SW480 (cell line): Measurements from ENCODE around the gene CCDC40.
A peak's percentile ranks its signal among the peaks of the same experiment; 100 is the strongest.

ENCODE experiments used
- DNase-seq: peaks from one replicate; pipeline ENCODE4 v3.0.0-alpha.2; 2016; ENCODE audit warnings: low spot score

Gene CCDC40

DNA sequence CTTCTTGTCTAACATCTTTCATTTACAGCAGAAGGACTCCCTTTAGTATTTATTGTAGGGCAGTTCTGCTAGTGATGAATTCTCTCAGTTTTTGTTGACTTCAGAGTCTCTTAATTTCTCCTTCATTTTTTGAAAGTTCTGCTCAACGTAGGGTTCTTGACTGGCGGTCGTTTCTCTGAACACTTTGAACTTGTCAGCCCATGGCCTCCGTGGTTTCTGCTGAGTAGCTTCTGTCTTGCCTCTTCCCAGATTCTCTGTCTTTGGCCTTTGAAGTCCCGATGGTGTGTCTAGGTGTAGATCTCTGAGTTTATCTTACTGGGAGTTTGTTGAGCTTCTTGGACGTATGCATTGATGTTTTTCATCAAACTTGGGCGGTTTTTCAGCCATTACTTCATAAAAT is 78.3 kb downstream of the CCDC40 start:
- no peak for DNase-seq

DNA sequence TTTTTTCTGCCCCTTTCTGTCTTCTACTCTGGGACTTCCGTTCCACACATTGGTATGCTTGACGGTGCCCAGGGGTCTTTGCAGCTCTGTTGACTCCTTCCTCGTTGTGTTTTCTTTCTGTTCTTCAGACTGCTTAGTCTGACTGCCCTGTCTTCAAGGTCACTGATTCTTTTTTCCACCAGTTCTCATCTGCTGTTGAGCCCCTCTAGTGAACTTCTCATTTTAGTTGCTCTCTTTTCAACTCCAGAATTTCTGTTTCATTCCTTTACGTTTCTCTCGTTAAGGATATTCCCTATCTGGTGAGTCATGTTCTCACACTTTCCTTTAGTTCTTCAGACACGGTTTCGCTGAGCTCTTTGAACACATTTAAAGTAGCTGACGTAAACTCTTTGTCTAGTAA is 78.7 kb downstream of the CCDC40 start:
- no peak for DNase-seq

DNA sequence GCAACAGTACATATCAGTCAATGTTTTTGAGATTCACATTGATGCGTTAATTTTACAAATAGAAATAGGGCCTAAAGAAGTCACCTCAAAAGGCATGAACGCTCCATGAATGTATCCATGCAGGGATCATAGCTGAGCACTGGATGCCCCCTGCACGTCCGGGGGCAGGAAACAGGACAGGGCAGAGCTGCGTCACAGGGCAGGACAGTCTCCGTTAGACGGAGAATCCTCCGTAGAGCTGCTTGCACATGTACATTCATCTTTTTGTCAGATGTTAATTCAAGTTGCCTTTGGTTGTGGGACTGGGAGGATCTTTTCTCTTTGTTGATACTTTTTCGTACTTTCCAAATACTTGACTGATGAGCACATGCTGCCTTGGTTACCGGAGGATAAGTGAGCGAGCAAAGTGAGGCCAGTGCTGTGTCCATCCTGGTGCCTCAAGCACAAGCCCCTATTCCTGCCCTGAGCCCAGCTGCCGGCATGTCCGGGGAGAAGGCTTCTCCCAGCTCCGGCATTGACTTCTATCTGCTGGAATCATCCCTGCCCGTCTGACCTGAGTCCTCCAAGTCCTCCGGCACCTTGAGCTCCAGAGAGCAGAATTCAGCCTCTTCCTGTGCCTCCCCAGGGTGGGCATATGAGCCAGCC is 80.0 kb downstream of the CCDC40 start:
- no peak for DNase-seq

DNA sequence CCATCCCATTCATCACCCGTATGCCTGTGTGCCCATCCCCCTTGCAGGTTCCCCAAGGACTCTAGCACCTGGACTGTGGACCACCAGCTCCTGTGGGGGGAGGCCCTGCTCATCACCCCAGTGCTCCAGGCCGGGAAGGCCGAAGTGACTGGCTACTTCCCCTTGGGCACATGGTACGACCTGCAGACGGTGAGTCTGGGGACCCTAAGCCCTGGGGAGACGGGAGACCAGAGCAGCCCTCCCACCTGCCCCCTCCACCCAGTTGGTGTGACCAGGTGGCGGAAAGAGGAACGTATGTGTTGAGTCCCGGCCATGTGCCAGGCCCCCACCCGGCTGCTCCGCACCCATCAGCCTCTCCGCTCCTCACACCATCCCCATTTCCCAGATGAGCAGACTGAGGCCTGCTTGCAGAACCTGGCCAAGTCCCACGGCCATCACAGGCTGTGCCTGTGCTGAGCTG is 80.5 kb downstream of the CCDC40 start:
- DNase-seq = no peak

DNA sequence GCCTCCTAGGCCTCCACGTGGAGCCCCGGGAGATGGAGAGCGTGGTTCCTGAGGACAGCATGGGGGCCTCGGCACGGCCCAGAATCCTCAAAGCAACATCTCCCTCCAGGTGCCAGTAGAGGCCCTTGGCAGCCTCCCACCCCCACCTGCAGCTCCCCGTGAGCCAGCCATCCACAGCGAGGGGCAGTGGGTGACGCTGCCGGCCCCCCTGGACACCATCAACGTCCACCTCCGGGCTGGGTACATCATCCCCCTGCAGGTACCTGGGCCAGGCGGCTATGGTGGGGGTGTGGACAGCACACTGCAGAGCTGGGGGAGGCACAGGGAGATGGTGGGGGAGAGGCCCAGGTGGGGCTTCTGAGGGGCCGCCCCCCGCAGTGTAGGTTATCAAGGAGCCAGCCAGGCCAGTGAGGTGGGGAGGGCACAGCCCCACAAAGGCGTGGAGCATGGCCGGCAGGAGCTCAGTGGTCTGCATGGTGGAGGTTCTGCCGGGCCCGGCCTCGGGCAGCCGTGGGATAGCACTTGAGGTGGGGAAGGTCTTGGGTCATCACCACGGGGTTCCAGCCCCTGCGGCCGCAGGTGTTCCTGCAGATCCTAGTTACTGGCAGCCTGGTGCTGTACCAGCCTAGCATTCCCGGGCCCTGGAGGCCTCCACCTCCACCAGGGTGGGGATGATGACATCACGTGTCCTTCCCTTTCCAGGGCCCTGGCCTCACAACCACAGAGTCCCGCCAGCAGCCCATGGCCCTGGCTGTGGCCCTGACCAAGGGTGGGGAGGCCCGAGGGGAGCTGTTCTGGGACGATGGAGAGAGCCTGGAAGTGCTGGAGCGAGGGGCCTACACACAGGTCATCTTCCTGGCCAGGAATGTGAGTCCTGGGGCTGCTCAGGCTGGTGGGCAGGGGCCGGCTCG is 81.3 kb downstream of the CCDC40 start:
- DNase-seq = no peak

DNA sequence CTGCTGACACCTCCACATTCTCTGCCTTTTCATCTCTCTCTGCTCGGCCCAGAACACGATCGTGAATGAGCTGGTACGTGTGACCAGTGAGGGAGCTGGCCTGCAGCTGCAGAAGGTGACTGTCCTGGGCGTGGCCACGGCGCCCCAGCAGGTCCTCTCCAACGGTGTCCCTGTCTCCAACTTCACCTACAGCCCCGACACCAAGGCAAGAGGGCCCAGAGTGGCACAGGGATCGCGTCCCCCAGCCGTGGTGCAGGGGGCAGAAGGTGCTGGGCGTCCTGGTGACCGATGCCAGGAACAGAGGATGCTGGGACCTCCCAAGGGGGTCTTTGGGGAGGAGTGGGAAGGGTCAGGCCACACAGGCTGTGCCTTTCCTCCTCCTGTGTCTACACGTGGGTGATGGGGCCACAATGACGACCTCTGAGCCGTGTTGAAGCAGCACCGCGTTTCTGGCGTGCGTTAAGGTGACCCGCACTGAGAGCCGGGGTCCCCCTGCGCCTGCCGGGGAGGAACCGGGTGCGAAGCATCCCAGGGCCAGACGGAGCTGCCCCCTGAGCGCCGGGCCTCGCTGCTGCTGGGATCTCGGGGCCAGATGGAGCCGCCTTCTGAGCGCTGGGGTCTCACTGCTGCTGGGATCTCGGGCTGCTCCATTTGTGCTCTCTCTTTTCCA is 82.3 kb downstream of the CCDC40 start:
- DNase-seq = no peak

DNA sequence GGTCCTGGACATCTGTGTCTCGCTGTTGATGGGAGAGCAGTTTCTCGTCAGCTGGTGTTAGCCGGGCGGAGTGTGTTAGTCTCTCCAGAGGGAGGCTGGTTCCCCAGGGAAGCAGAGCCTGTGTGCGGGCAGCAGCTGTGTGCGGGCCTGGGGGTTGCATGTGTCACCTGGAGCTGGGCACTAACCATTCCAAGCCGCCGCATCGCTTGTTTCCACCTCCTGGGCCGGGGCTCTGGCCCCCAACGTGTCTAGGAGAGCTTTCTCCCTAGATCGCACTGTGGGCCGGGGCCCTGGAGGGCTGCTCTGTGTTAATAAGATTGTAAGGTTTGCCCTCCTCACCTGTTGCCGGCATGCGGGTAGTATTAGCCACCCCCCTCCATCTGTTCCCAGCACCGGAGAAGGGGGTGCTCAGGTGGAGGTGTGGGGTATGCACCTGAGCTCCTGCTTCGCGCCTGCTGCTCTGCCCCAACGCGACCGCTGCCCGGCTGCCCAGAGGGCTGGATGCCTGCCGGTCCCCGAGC is 82.9 kb downstream of the CCDC40 start:
- DNase-seq = no peak

DNA sequence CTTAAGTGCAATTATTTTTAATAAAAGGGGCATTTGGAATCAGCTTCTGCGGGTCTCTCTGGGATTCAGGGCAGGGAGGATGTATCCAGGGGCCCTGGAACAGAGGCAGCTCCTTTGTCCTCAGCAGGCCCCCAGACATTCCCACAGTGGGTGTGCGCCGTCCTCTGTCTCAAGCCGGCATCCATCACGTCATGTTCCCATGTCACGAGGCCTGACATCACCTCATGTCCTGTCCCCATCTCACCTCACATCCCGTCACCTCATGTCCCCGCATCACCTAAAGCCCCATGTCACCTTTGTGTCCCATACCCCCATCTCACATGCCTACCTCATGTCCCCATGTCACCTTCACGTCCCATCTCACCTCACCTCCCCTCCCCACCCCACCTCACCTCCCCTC is 83.4 kb downstream of the CCDC40 start:
- DNase-seq = no peak

DNA sequence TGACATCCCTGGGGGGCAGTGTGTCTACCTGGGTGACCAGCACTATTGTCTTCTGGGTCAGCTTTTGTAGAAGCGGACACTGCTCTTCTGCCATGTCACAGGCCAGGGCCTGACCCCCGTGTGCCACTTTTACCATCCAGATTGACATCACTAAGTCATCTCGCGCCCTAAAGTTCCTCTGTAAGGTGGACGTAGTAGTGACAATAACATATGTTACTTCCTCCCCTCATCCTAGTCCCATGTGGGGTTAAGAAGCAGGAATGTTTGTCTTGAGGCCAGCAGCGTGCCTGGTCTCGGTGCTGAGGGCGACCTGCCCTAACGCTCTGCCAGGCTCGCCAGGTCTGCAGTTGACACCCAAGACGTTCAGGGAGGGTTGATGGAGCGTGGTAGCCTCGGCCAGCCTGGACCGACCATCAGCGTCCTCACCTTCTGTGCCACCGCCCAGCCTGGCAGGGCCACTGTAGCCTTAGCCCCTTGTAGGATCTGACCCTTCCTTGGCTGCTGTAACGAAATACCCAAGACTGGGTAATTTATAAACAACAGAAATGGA is 85.7 kb downstream of the CCDC40 start:
- no peak for DNase-seq

DNA sequence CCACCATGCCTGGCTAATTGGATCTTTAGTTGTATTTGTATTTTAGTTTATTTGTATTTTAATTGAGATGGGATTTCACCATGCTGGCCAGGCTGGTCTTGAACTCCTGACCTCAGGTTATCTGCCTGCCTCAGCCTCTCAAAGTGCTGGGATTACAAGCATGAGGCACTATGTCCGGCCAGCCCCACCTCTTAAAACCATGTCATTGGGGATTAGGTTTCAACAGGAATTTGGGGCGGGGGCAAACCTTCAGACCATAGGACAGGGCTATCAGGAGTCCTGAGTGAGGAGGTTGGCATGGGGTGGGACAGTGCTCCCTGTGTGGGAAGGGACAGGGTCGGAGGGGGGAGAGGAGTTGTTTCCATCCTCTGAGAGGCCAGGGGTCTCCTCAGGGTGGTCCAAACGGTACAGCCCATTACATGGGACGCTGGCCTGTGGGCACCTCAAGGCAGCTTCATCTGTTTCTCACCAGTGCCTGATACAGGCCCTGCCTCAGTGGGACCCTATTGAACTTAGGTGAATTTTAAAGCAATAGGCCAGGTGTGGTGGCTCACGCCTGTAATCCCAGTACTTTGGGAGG is 86.6 kb downstream of the CCDC40 start:
- DNase-seq = no peak

DNA sequence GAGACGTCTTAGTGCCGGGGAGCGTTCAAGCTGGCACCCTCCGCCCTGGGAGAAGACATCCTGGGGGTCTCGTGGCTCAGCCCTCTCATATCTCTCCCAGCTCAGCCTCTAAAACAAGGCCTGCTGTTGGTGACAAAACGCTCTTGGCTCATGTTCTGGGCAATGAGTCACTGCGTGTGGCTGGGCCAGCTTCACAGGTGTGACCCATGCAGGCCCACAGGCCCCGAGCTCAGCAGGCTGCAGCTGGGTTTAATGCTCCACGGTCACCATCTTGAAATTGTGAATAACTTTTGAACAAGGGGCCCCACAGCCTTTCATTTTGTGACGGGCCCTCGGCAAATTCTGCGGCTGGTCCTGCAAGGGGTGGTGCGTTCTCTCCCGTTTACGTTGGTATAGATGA is 87.3 kb downstream of the CCDC40 start:
- DNase-seq = no peak

DNA sequence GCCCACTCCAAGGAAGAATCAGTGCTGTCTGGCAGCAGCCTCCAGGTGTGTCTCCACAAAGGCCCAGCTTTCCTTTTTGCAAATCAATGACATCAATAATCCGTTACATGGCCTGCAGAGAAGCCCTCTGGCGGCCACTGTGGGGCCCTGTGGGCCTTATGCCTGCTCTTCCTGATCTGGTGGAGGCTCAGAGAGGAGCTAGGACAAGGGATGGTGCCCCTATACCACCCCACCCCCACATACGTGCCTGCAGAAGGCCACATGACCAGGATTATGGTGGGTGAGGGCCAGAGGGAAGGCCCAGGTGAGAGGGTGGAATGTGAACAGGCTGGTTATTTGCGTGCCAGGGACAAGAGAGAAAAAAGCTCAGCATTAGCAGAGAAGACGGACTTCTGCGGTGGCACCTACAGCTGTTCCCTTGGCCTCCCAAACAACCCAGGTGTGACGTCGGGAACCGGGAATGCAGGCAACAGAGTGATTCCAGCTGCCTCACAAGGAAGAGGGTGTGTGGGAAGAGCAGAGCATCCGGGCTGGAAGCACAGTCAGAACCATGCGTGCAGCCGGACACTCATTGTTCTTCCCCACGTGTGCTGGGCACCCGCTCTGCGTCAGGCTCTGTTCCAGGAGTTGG is 88.0 kb downstream of the CCDC40 start:
- DNase-seq = peak; percentile 46

DNA sequence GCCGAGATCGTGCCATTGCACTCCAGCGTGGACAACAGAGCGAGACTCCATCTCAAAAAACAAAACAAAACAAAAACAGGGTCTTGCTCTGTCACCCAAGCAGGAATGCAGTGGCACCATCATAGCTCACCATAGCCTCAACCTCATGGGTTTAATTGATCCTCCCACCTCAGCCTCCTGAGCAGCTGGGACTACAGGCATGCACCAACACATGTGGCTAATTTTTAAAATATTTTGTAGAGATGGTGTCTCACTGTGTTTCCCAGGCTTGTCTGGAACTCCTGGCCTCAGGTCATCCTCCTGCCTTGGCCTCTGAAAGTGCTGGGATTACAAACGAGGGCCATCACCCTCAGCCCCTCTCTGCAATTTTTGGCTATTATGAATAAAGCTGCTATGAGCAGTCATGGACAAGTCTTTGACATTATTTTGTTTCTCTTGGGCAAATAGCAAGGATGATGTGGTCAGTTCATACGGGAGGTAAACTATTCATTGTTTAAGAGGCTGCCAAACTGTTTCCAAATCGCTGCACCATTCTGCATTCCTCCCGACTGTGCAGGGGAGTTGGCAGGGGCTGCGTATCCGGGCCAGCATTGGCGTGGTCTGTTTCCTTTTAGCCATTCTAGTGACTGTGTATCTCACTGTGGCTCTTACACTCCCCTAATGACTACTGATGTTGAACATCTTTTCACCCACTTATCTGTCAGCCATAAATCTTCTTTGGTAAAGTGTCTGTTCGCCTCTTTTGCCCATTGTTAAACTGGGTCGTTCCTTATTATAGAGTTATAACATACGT is 89.4 kb downstream of the CCDC40 start:
- no peak for DNase-seq

DNA sequence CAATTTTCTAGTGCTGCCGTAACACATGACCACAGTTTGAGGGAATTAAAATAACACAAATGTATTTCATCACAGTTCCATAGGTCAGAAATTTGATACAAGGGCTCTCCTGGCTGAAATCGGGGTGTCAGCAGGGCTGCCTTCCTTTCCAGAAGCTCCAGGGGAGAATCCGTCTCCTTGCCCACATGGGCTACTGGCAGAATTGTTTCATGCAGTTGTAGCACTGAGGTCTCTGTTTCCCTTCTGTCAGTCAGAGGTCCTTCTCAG is 89.9 kb downstream of the CCDC40 start:
- DNase-seq = no peak

DNA sequence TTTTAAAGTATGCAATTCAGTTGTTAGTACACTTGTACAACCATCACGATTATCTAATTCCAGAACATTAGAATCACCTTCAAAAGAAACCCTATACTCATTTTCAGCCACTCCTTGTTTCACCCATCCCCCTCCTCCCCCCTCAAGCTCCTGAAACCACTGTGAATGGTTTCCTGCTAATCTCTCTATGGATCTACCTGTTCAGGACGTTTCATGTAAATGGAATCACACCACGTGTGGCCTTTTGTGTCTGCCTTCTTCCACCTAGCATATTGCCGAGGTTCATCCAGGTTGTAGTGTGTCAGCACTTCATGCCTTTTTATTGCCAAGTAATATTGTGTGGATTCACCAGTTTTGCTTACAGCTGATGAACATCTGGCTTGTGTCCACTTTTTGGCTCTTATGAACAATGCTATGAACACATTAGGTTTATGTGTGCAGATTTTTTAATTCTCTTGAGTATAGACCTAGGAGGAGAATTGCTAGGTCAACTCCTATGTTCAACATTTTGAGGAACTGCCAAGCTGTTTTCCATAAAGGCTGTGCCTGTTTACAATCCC is 92.6 kb downstream of the CCDC40 start:
- DNase-seq = no peak

DNA sequence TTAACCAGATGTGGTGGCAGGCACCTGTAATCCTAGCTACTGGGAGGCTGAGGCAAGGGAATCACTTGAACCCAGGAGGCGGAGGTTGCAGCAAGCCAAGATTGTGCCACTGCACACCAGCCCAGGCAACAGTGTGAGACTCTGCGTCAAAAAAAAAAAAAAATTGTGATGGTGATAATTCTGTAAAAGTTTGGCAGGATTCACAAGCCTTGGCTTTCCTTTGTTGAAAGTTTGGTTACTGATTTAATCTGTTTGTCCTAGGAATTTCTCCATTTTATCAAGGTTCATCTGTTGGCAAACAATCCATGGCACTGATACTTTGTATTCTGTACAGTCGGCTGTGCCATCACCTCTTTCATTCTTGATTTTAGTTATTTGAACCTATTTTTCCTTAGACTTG is 94.5 kb downstream of the CCDC40 start:
- no peak for DNase-seq

DNA sequence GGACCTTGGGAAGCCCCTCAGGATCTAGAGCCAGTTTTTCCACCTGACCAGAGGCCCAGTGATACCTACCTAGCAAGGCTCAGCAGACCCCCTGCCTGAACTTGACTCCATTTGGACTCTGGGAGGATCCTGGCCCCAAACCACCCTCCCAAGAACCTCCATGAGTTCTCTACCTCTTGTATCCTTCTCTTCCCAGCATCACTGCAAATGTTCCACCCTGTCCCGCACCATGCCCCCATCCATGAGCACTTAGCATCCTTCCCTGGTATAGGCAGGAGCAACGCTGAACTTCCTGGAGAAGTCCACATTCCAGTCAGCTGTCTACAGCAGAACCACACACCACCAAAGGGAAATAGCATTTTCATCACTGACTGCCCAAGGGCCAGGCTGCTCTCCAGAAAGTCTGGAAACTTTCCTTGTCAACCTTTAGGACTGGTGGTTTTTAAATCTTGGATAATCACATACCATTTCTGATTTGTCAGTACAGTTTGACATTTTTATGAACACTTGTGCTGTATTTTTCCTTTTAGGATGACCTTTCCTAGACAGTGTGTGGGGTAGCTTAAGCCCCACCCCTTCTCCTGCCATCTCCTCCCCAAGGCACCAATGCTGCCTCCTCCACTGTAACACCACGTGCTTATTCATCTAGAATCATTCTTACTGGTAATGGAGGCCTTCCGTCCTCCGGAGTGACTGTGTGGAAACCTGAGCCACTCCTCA is 96.6 kb downstream of the CCDC40 start:
- no peak for DNase-seq

DNA sequence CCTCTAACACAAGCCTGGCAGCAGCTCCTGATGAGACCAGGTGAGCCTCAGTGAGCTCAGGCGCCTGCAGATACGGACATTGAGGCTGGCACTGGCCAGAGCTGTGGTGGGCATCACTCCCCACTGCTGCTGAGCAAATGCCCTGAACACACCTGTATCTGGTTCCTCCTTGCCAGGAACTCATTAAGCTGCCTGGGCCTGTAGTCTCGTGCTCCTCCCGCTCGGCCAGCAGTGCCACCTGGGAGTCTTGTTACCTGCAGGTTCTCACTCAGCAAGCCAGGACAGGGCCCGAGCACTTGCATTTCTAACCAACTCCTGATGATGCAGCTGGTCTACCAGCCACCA is 97.2 kb downstream of the CCDC40 start:
- DNase-seq = no peak

DNA sequence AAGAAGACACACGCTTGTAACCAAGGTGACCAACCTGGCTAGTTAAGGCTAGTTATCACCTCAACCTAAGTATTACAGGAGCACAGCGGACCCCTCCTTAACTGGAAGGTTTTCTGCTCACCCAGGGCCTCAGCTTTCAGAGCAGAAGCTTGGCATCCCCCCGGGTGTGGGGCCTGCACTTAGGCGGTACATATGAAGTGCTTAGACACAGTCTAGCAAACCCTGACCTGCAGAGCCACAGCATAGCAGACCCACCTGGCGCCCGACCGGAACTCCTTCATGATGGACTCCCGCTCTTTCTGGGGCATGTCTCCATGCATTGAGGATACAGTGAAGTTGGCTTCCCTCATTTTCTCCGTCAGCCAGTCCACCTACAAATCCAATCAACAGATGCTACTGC is 100.7 kb downstream of the CCDC40 start:
- no peak for DNase-seq

DNA sequence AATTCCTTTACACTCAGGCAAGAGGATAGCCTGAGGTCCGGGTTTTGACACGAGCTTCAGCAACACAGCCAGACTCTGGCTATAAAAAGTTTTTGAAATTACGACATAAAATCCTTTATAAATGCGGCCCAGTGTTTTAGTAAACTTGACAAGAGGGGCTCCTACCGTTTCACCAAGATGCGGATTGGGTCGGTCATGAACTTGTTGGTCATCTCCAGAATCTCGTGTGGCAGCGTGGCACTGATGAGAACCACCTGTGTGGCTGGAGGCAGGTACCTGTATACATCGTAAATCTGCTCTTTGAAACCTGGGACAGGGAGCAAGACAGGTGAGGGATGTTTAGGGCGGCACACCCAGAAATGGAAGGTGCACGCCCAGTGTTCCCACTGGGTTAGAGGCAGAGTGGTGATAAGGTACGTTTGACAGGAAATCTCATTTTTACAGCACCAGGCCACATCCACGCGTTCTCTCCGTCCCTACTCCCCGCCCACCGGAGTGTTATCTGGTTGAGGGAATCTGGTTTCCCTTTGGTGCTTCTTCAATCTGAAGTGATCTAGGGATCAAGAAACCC is 102.5 kb downstream of the CCDC40 start:
- no peak for DNase-seq
